ENCODE results near the gene NCOA5. TPM values are rescaled to one million over a fixed set of nuclear protein-coding genes. Genes with fewer than 3 reads are reported as not detected.
A peak's percentile ranks its signal among the peaks of the same experiment; 100 is the strongest.

NCOA5 gene
- total and polyA plus RNA-seq, 10 of the 15 experiments (the other 5 are each of a cell fraction or from before 2014, with no cell fraction given) = 7.7 to 38.1 (median 30.1) TPM

- TF ChIP-seq TAF1 (IDR thresholded peaks at IDR 0.05; ENCODE audit: borderline replicate concordance, low read depth, low read length) = no peak
- no peak for TF ChIP-seq SP1 (IDR thresholded peaks at IDR 0.05; ENCODE audit: low read depth, low read length)
- TF ChIP-seq NFYB (IDR thresholded peaks at IDR 0.05; ENCODE audit: insufficient read depth, low read depth, low read length) = no peak
- no peak for TF ChIP-seq HDAC2 (IDR thresholded peaks at IDR 0.05)
- TF ChIP-seq CEBPZ (IDR thresholded peaks at IDR 0.05; ENCODE audit: low read depth, low read length) = no peak
- no peak for TF ChIP-seq NFXL1 (IDR thresholded peaks at IDR 0.05; ENCODE audit: borderline replicate concordance)
- 0 out of 2 replicates have a peak, but pooled peaks have one; percentile 3 for TF ChIP-seq EZH2 (IDR thresholded peaks at IDR 0.05; ENCODE audit: borderline replicate concordance, control insufficient read depth, low read depth, low read length)
- no peak for TF ChIP-seq RAD21 (IDR thresholded peaks at IDR 0.05; ENCODE audit: insufficient read depth, low read depth, low read length)
- no peak for TF ChIP-seq BRCA1 (IDR thresholded peaks at IDR 0.05; ENCODE audit: low read depth, low read length)
- TF ChIP-seq MYB (IDR thresholded peaks at IDR 0.05; ENCODE audit: borderline replicate concordance, low read depth, low read length) = no peak
- no peak for TF ChIP-seq PML (IDR thresholded peaks at IDR 0.05; ENCODE audit: low read length)
- no peak for TF ChIP-seq REST (IDR thresholded peaks at IDR 0.05; ENCODE audit: low read depth, low read length)
- TF ChIP-seq SREBF2 (IDR thresholded peaks at IDR 0.05; ENCODE audit: low read length) = no peak
- peak; percentile 41 to 48; a peak in 1 of 4 replicates for TF ChIP-seq BHLHE40 (IDR thresholded peaks at IDR 0.05; ENCODE audit: borderline replicate concordance in 1 of 2, low read depth in 2 of 2, low read length in 1 of 2)
- TF ChIP-seq RAD51 (IDR thresholded peaks at IDR 0.05) = peak; percentile 91
- TF ChIP-seq IRF5 (IDR thresholded peaks at IDR 0.05; ENCODE audit: borderline replicate concordance) = peak; percentile 36; the same call in 1 of the 2 replicates
- no peak for TF ChIP-seq NFYA (IDR thresholded peaks at IDR 0.05; ENCODE audit: borderline replicate concordance, low read depth, low read length)
- no peak for TF ChIP-seq NR2C1 (IDR thresholded peaks at IDR 0.05)
- peak; percentile 53 for TF ChIP-seq PKNOX1 (IDR thresholded peaks at IDR 0.05)
Measured at GRCh38 chr20:46111028-46111835, 21.5 kb upstream of the NCOA5 start (continued).

All from GM12878 (cell line).